Trophoblast cell (in vitro differentiated cells and primary cell): ENCODE measurements around the gene MMP24OS.

ENCODE experiments used
- DNase-seq, 2 donors: peaks; one replicate each; pipeline ENCODE4 v3.0.0-alpha.2; 2016
- H2AFZ ChIP-seq: 2 replicates; pipeline ENCODE4 v1.6.1; 2013; ENCODE audit warnings: low read length, moderate library complexity, mild to moderate bottlenecking; ENCODE audit not compliant: insufficient read depth, poor library complexity
- H2AK5ac ChIP-seq: 2 replicates; pipeline ENCODE4 v1.6.1; 2013; ENCODE audit warnings: mild to moderate bottlenecking, low read length
- H2BK120ac ChIP-seq: 2 replicates; pipeline ENCODE4 v1.6.1; 2013; ENCODE audit warnings: low read length, mild to moderate bottlenecking, moderate library complexity; ENCODE audit not compliant: insufficient read depth, poor library complexity
- H2BK12ac ChIP-seq: 2 replicates; pipeline ENCODE4 v1.6.1; 2013; ENCODE audit warnings: mild to moderate bottlenecking, low read length, moderate library complexity
- H2BK5ac ChIP-seq: 2 replicates; pipeline ENCODE4 v1.6.1; 2013; ENCODE audit warnings: low read length, low read depth, moderate library complexity, mild to moderate bottlenecking; ENCODE audit not compliant: poor library complexity
- H3K14ac ChIP-seq: 2 replicates; pipeline ENCODE4 v1.6.1; 2013; ENCODE audit warnings: mild to moderate bottlenecking, low read length
- H3K18ac ChIP-seq: 2 replicates; pipeline ENCODE4 v1.6.1; 2013; ENCODE audit warnings: mild to moderate bottlenecking, low read length
- H3K23ac ChIP-seq: 2 replicates; pipeline ENCODE4 v1.6.1; 2013; ENCODE audit warnings: low read length
- H3K27ac ChIP-seq: 2 replicates; pipeline ENCODE4 v1.5.1; 2013; ENCODE audit warnings: low read depth, mild to moderate bottlenecking, inconsistent platforms, low read length, moderate library complexity
- H3K27me3 ChIP-seq: 2 replicates; pipeline ENCODE4 v1.6.1; 2013; ENCODE audit warnings: inconsistent platforms, mild to moderate bottlenecking, low read length, moderate library complexity; ENCODE audit not compliant: insufficient read depth
- H3K36me3 ChIP-seq, 2 experiments: 1 replicate in 1 of 2; 2 replicates in 1 of 2; pipeline ENCODE4 v1.6.1; 2013; ENCODE audit warnings: low read length in 2 of 2, mild to moderate bottlenecking in 2 of 2, moderate library complexity in 1 of 2; ENCODE audit not compliant: insufficient read depth in 2 of 2, control insufficient read depth in 1 of 2
- H3K4ac ChIP-seq: 2 replicates; pipeline ENCODE4 v1.6.1; 2013; ENCODE audit warnings: low read depth, mild to moderate bottlenecking, low read length, moderate library complexity
- H3K4me1 ChIP-seq, 2 experiments: 1 replicate in 1 of 2; 2 replicates in 1 of 2; pipeline ENCODE4 v1.6.1; 2013; ENCODE audit warnings: low read length in 2 of 2, mild to moderate bottlenecking in 2 of 2, moderate library complexity in 1 of 2; ENCODE audit not compliant: insufficient read depth in 2 of 2, control insufficient read depth in 1 of 2
- H3K4me2 ChIP-seq: 2 replicates; pipeline ENCODE4 v1.6.1; 2013; ENCODE audit warnings: inconsistent platforms, mild to moderate bottlenecking, low read length, moderate library complexity
- H3K4me3 ChIP-seq: 2 replicates; pipeline ENCODE4 v1.5.1; 2013; ENCODE audit warnings: mild to moderate bottlenecking, low read depth, low read length, inconsistent platforms
- H3K79me1 ChIP-seq: one replicate; pipeline ENCODE4 v1.6.1; 2013; ENCODE audit warnings: low read length
- H3K79me2 ChIP-seq: 2 replicates; pipeline ENCODE4 v1.6.1; 2013; ENCODE audit warnings: low read length, mild to moderate bottlenecking; ENCODE audit not compliant: control insufficient read depth, insufficient read depth, poor library complexity
- H3K9ac ChIP-seq: 2 replicates; pipeline ENCODE4 v1.6.1; 2013; ENCODE audit warnings: mild to moderate bottlenecking, low read length
- H3K9me3 ChIP-seq: 2 replicates; pipeline ENCODE4 v1.6.1; 2013; ENCODE audit warnings: low read depth, mild to moderate bottlenecking, control low read depth, inconsistent platforms, low read length; ENCODE audit not compliant: insufficient read depth
- H4K12ac ChIP-seq: 2 replicates; pipeline ENCODE4 v1.6.1; 2013; ENCODE audit warnings: low read depth, mild to moderate bottlenecking, low read length, moderate library complexity
- H4K8ac ChIP-seq: 2 replicates; pipeline ENCODE4 v1.6.1; 2013; ENCODE audit warnings: low read depth, mild to moderate bottlenecking, low read length, moderate library complexity
- H4K91ac ChIP-seq: one replicate; pipeline ENCODE4 v1.6.1; 2013; ENCODE audit warnings: low read depth, mild to moderate bottlenecking, low read length, moderate library complexity
- WGBS: extraction: QIAGEN DNeasy Blood & Tissue Kit; methylation state at CpG from one replicate; pipeline ENCODE4 v1.1.7; 2013; ENCODE audit warnings: missing lambda C conversion rate; ENCODE audit not compliant: insufficient read length, insufficient coverage; ENCODE audit errors: extremely low coverage; 5-methylcytosine and 5-hydroxymethylcytosine counted together

MMP24OS gene

DNA sequence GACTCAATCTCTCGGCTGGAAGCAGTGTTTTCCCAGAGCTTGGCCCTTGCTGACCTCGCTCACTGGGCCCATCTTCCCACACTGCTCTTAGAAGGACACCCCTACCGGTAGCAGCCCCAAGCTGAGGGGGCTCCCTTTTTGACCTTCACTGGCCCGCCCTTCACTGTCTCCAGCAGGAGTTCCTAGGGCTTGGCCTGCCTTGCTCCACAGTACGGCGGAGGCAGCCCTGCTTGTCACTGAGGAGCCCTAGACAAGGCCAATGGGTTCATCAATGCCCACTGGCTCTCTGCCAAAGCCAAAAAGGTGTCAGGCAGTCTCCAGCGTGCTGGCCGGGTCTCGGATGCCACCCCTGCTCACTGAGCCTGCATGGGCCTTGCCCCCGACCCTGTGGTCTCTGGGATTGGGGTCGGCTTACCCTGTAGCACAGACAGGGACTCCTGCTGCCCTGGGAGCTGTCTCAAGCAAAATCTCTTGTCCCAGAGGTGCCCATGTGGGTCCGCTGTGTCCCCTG, 2.1 kb downstream of the MMP24OS start:
- Histone ChIP-seq H3K27ac (no peak overlapping the region), H3K4ac (no peak overlapping the region), H3K23ac (no peak overlapping the region), H3K79me1 (peaks cover 11% of the 10 kb centered on the region), H2BK120ac (no peak overlapping the region), H3K9me3 (peaks cover 2% of the 10 kb centered on the region), H3K9ac (no peak overlapping the region), H3K36me3 (peaks cover 45 to 46% of the 10 kb centered on the region in 2 experiments), H2BK5ac (no peak overlapping the region), H3K18ac (no peak overlapping the region), H3K4me2 (no peak overlapping the region), H2AK5ac (no peak overlapping the region), H3K27me3 (no peaks in the 10 kb centered on the region), H4K91ac (no peak overlapping the region), H4K8ac (no peak overlapping the region), H3K4me3 (no peak overlapping the region), H3K4me1 (peaks cover 14 to 15% of the 10 kb centered on the region in 2 experiments), H3K14ac (no peak overlapping the region), H2AFZ (no peak overlapping the region), H3K79me2 (peaks cover 7% of the 10 kb centered on the region), H2BK12ac (no peak overlapping the region), H4K12ac (no peak overlapping the region)
- WGBS: no CpG with 5 or more reads among the region's 12 CpGs
- DNase-seq: no peak

DNA sequence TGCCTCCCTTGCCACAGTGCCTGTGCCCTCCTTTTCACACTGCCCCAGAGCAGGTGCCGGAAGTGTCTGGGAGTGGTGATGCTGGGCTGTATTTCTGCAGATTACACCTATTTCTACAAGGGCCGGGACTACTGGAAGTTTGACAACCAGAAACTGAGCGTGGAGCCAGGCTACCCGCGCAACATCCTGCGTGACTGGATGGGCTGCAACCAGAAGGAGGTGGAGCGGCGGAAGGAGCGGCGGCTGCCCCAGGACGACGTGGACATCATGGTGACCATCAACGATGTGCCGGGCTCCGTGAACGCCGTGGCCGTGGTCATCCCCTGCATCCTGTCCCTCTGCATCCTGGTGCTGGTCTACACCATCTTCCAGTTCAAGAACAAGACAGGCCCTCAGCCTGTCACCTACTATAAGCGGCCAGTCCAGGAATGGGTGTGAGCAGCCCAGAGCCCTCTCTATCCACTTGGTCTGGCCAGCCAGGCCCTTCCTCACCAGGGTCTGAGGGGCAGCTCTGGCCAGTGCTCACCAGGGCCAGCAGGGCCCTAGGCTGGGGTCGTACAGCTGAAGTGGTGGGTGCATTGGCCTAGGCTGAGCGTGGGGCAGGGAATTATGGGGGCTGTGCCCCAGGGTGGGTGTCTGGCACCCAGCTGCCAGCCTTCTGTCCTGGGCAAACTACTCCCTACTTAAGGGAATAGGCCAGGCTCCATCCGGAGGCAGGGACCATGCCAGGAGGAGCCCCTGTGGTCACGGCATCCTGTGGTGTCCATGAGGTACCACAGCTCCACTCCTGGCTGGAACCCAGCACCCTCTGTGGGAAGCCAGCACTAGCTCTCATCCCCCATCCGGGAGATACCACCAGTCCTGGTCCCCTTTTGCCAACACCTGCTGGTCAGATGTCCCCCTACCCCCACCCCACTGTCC, 3.5 kb downstream of the MMP24OS start:
- H2BK12ac ChIP-seq: no peak overlapping the region
- H3K9me3 ChIP-seq: peaks cover under 1% of the 10 kb centered on the region
- H4K12ac ChIP-seq: no peak overlapping the region
- no CpG with 5 or more reads among the region's 24 CpGs for WGBS
- H2AFZ ChIP-seq: no peak overlapping the region
- H3K4me2 ChIP-seq: no peak overlapping the region
- no peak overlapping the region for H2AK5ac ChIP-seq
- H3K79me2 ChIP-seq: peaks cover 7% of the 10 kb centered on the region
- no peak overlapping the region for H2BK120ac ChIP-seq
- no peak for DNase-seq
- no peak overlapping the region for H3K9ac ChIP-seq
- H4K91ac ChIP-seq: no peak overlapping the region
- H3K4me1 ChIP-seq: peaks cover 26 to 28% of the 10 kb centered on the region in 2 experiments
- H3K27ac ChIP-seq: no peak overlapping the region
- H3K27me3 ChIP-seq: no peaks in the 10 kb centered on the region
- H3K14ac ChIP-seq: no peak overlapping the region
- no peak overlapping the region for H3K4ac ChIP-seq
- no peak overlapping the region for H3K23ac ChIP-seq
- no peak overlapping the region for H3K4me3 ChIP-seq
- peaks cover 31 to 34% of the 10 kb centered on the region in 2 experiments for H3K36me3 ChIP-seq
- no peak overlapping the region for H2BK5ac ChIP-seq
- peak overlapping the region; percentile 15 for H3K18ac ChIP-seq
- H4K8ac ChIP-seq: no peak overlapping the region
- H3K79me1 ChIP-seq: peaks cover 21% of the 10 kb centered on the region

GRCh38 chr20:35273449-35274171, 4.3 kb downstream of the MMP24OS start:
- no peak overlapping the region for H3K4me2 ChIP-seq
- H4K12ac ChIP-seq: no peak overlapping the region
- H3K4me3 ChIP-seq: no peak overlapping the region
- H2AK5ac ChIP-seq: no peak overlapping the region
- H4K91ac ChIP-seq: no peak overlapping the region
- no CpG with 5 or more reads among the region's 13 CpGs for WGBS
- peaks cover 26 to 29% of the 10 kb centered on the region in 2 experiments for H3K4me1 ChIP-seq
- no peak overlapping the region for H2BK120ac ChIP-seq
- H3K23ac ChIP-seq: no peak overlapping the region
- H3K79me2 ChIP-seq: peaks cover 7% of the 10 kb centered on the region
- H3K4ac ChIP-seq: no peak overlapping the region
- no peak overlapping the region for H3K27ac ChIP-seq
- no peak for DNase-seq
- H3K18ac ChIP-seq: no peak overlapping the region
- peaks cover 23 to 27% of the 10 kb centered on the region in 2 experiments for H3K36me3 ChIP-seq
- no peak overlapping the region for H3K14ac ChIP-seq
- H4K8ac ChIP-seq: no peak overlapping the region
- no peak overlapping the region for H2AFZ ChIP-seq
- no peaks in the 10 kb centered on the region for H3K9me3 ChIP-seq
- no peak overlapping the region for H2BK5ac ChIP-seq
- H3K79me1 ChIP-seq: peaks cover 21% of the 10 kb centered on the region
- no peak overlapping the region for H2BK12ac ChIP-seq
- no peaks in the 10 kb centered on the region for H3K27me3 ChIP-seq
- H3K9ac ChIP-seq: no peak overlapping the region

- no peak overlapping the region for H2BK120ac ChIP-seq
- peaks cover 18 to 20% of the 10 kb centered on the region in 2 experiments for H3K36me3 ChIP-seq
- peaks cover 24% of the 10 kb centered on the region for H3K79me1 ChIP-seq
- H4K8ac ChIP-seq: no peak overlapping the region
- peaks cover 34% of the 10 kb centered on the region in 2 experiments for H3K4me1 ChIP-seq
- DNase-seq: peak; percentile 96 to 99
- H3K23ac ChIP-seq: no peak overlapping the region
- H2AK5ac ChIP-seq: no peak overlapping the region
- WGBS: no CpG with 5 or more reads among the region's 7 CpGs
- H2AFZ ChIP-seq: no peak overlapping the region
- no peak overlapping the region for H3K4me2 ChIP-seq
- H4K12ac ChIP-seq: no peak overlapping the region
- H2BK5ac ChIP-seq: no peak overlapping the region
- no peak overlapping the region for H3K27ac ChIP-seq
- H3K14ac ChIP-seq: no peak overlapping the region
- H2BK12ac ChIP-seq: no peak overlapping the region
- no peak overlapping the region for H3K4ac ChIP-seq
- H3K18ac ChIP-seq: no peak overlapping the region
- H3K9me3 ChIP-seq: no peaks in the 10 kb centered on the region
- H3K4me3 ChIP-seq: no peak overlapping the region
- peak overlapping the region; percentile 9 for H4K91ac ChIP-seq
- H3K9ac ChIP-seq: no peak overlapping the region
- no peaks in the 10 kb centered on the region for H3K27me3 ChIP-seq
- peaks cover 3% of the 10 kb centered on the region for H3K79me2 ChIP-seq
Observed at GRCh38 chr20:35271904-35272303, 6.0 kb downstream of the MMP24OS start.
